Natural killer cell treated with Interleukin-12 subunit alpha and Interleukin-12 subunit beta and Interleukin-15 and Interleukin-18, amount 100 ng/mL, for 72 hours (primary cell): Measurements from ENCODE around the gene PCDHAC2. TPM values are rescaled to one million over a fixed set of nuclear protein-coding genes. Genes with fewer than 3 reads are reported as not detected.

Source experiments
- ATAC-seq, 2 donors: fragments of 150-1000 bp; cut with Tn5 transposase in 1 of 2; sonication (Bioruptor Pico), chemical (Tn5 transposase) in 1 of 2; 2 replicates each; pipeline ENCODE4 v1.10.0; 2021
- DNase-seq: peaks from one replicate; pipeline ENCODE4 v3.0.0; 2022; ENCODE audit warnings: low spot score
- H3K27ac Mint-ChIP-seq, 2 donors: 1 replicate in 1 of 2; 2 replicates in 1 of 2; pipeline ENCODE4 v1.8.0; 2022; ENCODE audit warnings: mixed read lengths in 2 of 2, mild to moderate bottlenecking in 1 of 2, moderate library complexity in 1 of 2
- H3K27me3 Mint-ChIP-seq, 2 donors: 1 replicate in 1 of 2; 2 replicates in 1 of 2; pipeline ENCODE4 v1.8.0; 2022; ENCODE audit warnings: mixed read lengths in 2 of 2
- H3K36me3 Mint-ChIP-seq: one replicate; pipeline ENCODE4 v1.8.0; 2022; ENCODE audit warnings: mixed read lengths
- H3K4me1 Mint-ChIP-seq, 2 donors: 1 replicate in 1 of 2; 2 replicates in 1 of 2; pipeline ENCODE4 v1.8.0; 2022; ENCODE audit warnings: low read depth in 2 of 2, mixed read lengths in 2 of 2, mild to moderate bottlenecking in 1 of 2
- H3K4me3 Mint-ChIP-seq: one replicate; pipeline ENCODE4 v1.8.0; 2022; ENCODE audit warnings: mixed read lengths
- H3K9me3 Mint-ChIP-seq: 2 replicates; pipeline ENCODE4 v1.8.0; 2022; ENCODE audit warnings: mixed read lengths
- total RNA-seq, 2 donors: library from RNA; stranded (reverse); gene quantifications; one replicate each; pipeline ENCODE4 v1.2.3, GENCODE V29; 2022

PCDHAC2 gene
- not detected for total RNA-seq

GRCh38 chr5:140966293-140967225, at the start of gene PCDHAC2:
Gene PCDHAC2 (plus strand): TSS chr5:140966476. CDS start chr5:140966767, 291 bp downstream.
- H3K27me3 Mint-ChIP-seq = peaks cover 11 to 20% of the 10 kb centered on the region in 2 donors
- ATAC-seq (peak; percentile 15 to 18), DNase-seq (no peak)
- no peak within 1 kb of the TSS for H3K27ac Mint-ChIP-seq
- no peaks in the 10 kb centered on the region for H3K36me3 Mint-ChIP-seq
- H3K4me3 Mint-ChIP-seq = no peak within 1 kb of the TSS
- H3K4me1 Mint-ChIP-seq = no peaks in the 10 kb centered on the region
- H3K9me3 Mint-ChIP-seq = no peaks in the 10 kb centered on the region

GRCh38 chr5:140923601-140924000, 42.7 kb upstream of the PCDHAC2 start:
- ATAC-seq (no peak), DNase-seq (no peak)
- Mint-ChIP-seq H3K36me3 (no peaks in the 10 kb centered on the region), H3K4me3 (no peak overlapping the region), H3K27me3 (peaks cover 9 to 11% of the 10 kb centered on the region in 2 donors), H3K27ac (no peak overlapping the region), H3K9me3 (peaks cover 4% of the 10 kb centered on the region), H3K4me1 (no peaks in the 10 kb centered on the region)

GRCh38 chr5:140925806-140926442, 40.4 kb upstream of the PCDHAC2 start, which contains the start of gene PCDHAC1:
Gene PCDHAC1 (plus strand): TSS chr5:140926299. CDS start chr5:140926893, 594 bp downstream.
- DNase-seq (no peak), ATAC-seq (peak in 1 of 2 donors; percentile 31)
- Mint-ChIP-seq H3K4me3 (no peak within 1 kb of the TSS), H3K36me3 (no peaks in the 10 kb centered on the region), H3K27ac (no peak within 1 kb of the TSS), H3K9me3 (no peaks in the 10 kb centered on the region), H3K27me3 (peaks cover 11 to 22% of the 10 kb centered on the region in 2 donors), H3K4me1 (no peaks in the 10 kb centered on the region)

GRCh38 chr5:140926443-140927227, 39.6 kb upstream of the PCDHAC2 start:
- Mint-ChIP-seq H3K9me3 (no peaks in the 10 kb centered on the region), H3K27me3 (peaks cover 11 to 22% of the 10 kb centered on the region in 2 donors), H3K4me3 (no peak overlapping the region), H3K4me1 (no peaks in the 10 kb centered on the region), H3K36me3 (no peaks in the 10 kb centered on the region), H3K27ac (no peak overlapping the region)
- ATAC-seq = peak in 1 of 2 donors; percentile 31
- DNase-seq = no peak

- H3K27ac Mint-ChIP-seq = no peak overlapping the region
- H3K4me3 Mint-ChIP-seq = no peak overlapping the region
- H3K4me1 Mint-ChIP-seq = no peaks in the 10 kb centered on the region
- no peaks in the 10 kb centered on the region for H3K9me3 Mint-ChIP-seq
- peaks cover 10 to 22% of the 10 kb centered on the region in 2 donors for H3K27me3 Mint-ChIP-seq
- H3K36me3 Mint-ChIP-seq = no peaks in the 10 kb centered on the region
- no peak for DNase-seq
- ATAC-seq = no peak
Measured at GRCh38 chr5:140927228-140927573, 39.1 kb upstream of the PCDHAC2 start.

GRCh38 chr5:140934964-140935606, 31.2 kb upstream of the PCDHAC2 start:
- Mint-ChIP-seq H3K9me3 (no peaks in the 10 kb centered on the region), H3K4me3 (no peak overlapping the region), H3K4me1 (no peaks in the 10 kb centered on the region), H3K36me3 (no peaks in the 10 kb centered on the region), H3K27me3 (no peaks in the 10 kb centered on the region), H3K27ac (no peak overlapping the region)
- ATAC-seq (no peak), DNase-seq (no peak)

- Mint-ChIP-seq H3K9me3 (peaks cover 16% of the 10 kb centered on the region), H3K36me3 (peaks cover 7% of the 10 kb centered on the region), H3K27ac (no peak overlapping the region), H3K4me1 (no peaks in the 10 kb centered on the region), H3K4me3 (no peak overlapping the region), H3K27me3 (no peaks in the 10 kb centered on the region)
- DNase-seq = no peak
- no peak for ATAC-seq
Measured at GRCh38 chr5:140946578-140946977, 19.7 kb upstream of the PCDHAC2 start.

GRCh38 chr5:140951636-140952035, 14.6 kb upstream of the PCDHAC2 start:
- Mint-ChIP-seq H3K27me3 (no peaks in the 10 kb centered on the region), H3K9me3 (peaks cover 9% of the 10 kb centered on the region), H3K27ac (no peak overlapping the region)

GRCh38 chr5:140953234-140953633, 13.0 kb upstream of the PCDHAC2 start:
- Mint-ChIP-seq H3K27me3 (no peaks in the 10 kb centered on the region), H3K4me1 (no peaks in the 10 kb centered on the region), H3K9me3 (peaks cover 8% of the 10 kb centered on the region), H3K36me3 (no peaks in the 10 kb centered on the region), H3K27ac (no peak overlapping the region), H3K4me3 (no peak overlapping the region)
- DNase-seq = no peak
- no peak for ATAC-seq

More at GRCh38 chr5:140951636-140952035, 14.6 kb upstream of the PCDHAC2 start:
- ATAC-seq (no peak), DNase-seq (no peak)
- Mint-ChIP-seq H3K36me3 (no peaks in the 10 kb centered on the region), H3K4me3 (no peak overlapping the region), H3K4me1 (no peaks in the 10 kb centered on the region)

- H3K4me3 Mint-ChIP-seq = no peak overlapping the region
- H3K9me3 Mint-ChIP-seq = no peaks in the 10 kb centered on the region
- DNase-seq = no peak
Measured at GRCh38 chr5:140962190-140962589, 4.1 kb upstream of the PCDHAC2 start.

GRCh38 chr5:140964356-140964755, 1.9 kb upstream of the PCDHAC2 start:
- Mint-ChIP-seq H3K27ac (no peak overlapping the region), H3K4me3 (no peak overlapping the region), H3K4me1 (no peaks in the 10 kb centered on the region), H3K9me3 (no peaks in the 10 kb centered on the region), H3K36me3 (no peaks in the 10 kb centered on the region), H3K27me3 (peaks cover 11 to 20% of the 10 kb centered on the region in 2 donors)
- DNase-seq = no peak
- ATAC-seq = no peak

More at GRCh38 chr5:140962190-140962589, 4.1 kb upstream of the PCDHAC2 start:
- ATAC-seq = no peak
- no peaks in the 10 kb centered on the region for H3K4me1 Mint-ChIP-seq
- no peaks in the 10 kb centered on the region for H3K36me3 Mint-ChIP-seq
- peaks cover 8 to 20% of the 10 kb centered on the region in 2 donors for H3K27me3 Mint-ChIP-seq
- no peak overlapping the region for H3K27ac Mint-ChIP-seq

GRCh38 chr5:140965905-140966292, 377 bp upstream of the PCDHAC2 start:
- no peaks in the 10 kb centered on the region for H3K4me1 Mint-ChIP-seq
- ATAC-seq (no peak), DNase-seq (no peak)
- H3K4me3 Mint-ChIP-seq = no peak overlapping the region
- no peak overlapping the region for H3K27ac Mint-ChIP-seq
- no peaks in the 10 kb centered on the region for H3K36me3 Mint-ChIP-seq
- H3K27me3 Mint-ChIP-seq = peaks cover 11 to 20% of the 10 kb centered on the region in 2 donors
- H3K9me3 Mint-ChIP-seq = no peaks in the 10 kb centered on the region

GRCh38 chr5:140967226-140967893, 1.1 kb downstream of the PCDHAC2 start:
- no peaks in the 10 kb centered on the region for H3K9me3 Mint-ChIP-seq
- ATAC-seq = peak in 1 of 2 donors; percentile 30
- no peak for DNase-seq
- H3K4me3 Mint-ChIP-seq = no peak overlapping the region
- no peaks in the 10 kb centered on the region for H3K36me3 Mint-ChIP-seq
- no peak overlapping the region for H3K27ac Mint-ChIP-seq
- no peaks in the 10 kb centered on the region for H3K4me1 Mint-ChIP-seq
- H3K27me3 Mint-ChIP-seq = peaks cover 11 to 20% of the 10 kb centered on the region in 2 donors
